ENCODE measurements around the gene NNT.
"Not testable (repeated sequence)": the region's sequence is repeated elsewhere in the genome, so short reads cannot be mapped to it uniquely, and the experiment has no call there.

The NNT gene

GRCh38 chr5:43704243-43704642 is 101.3 kb downstream of the NNT start:
- no peak for DNase-seq (ENCODE audit: low read depth in 2 of 2)

GRCh38 chr5:43706576-43706975 is 103.6 kb downstream of the NNT start:
- DNase-seq (ENCODE audit: low read depth in 2 of 2), result not testable (repeated sequence)

GRCh38 chr5:43711496-43711895 is 108.5 kb downstream of the NNT start:
- no peak for DNase-seq (ENCODE audit: low read depth in 2 of 2)

- DNase-seq (ENCODE audit: low read depth in 2 of 2), result no peak
Measured at GRCh38 chr5:43712081-43712480, 109.1 kb downstream of the NNT start.

GRCh38 chr5:43719783-43720182 is 116.8 kb downstream of the NNT start:
- DNase-seq (ENCODE audit: low read depth in 2 of 2), result not testable (repeated sequence)

- DNase-seq (ENCODE audit: low read depth in 2 of 2), result no peak
Measured at GRCh38 chr5:43728581-43728980, 125.6 kb downstream of the NNT start.

- DNase-seq (ENCODE audit: low read depth in 2 of 2), result no peak
Measured at GRCh38 chr5:43729846-43730478, 127.0 kb downstream of the NNT start.

- DNase-seq (ENCODE audit: low read depth in 2 of 2), result no peak
Measured at GRCh38 chr5:43730832-43731342, 127.9 kb downstream of the NNT start.

- no peak for DNase-seq (ENCODE audit: low read depth in 2 of 2)
Measured at GRCh38 chr5:43731573-43731972, 128.6 kb downstream of the NNT start.

- DNase-seq (ENCODE audit: low read depth in 2 of 2), result not testable (repeated sequence)
Measured at GRCh38 chr5:43745923-43746548, 143.1 kb downstream of the NNT start.

- DNase-seq (ENCODE audit: low read depth in 2 of 2), result no peak
Measured at GRCh38 chr5:43750809-43751208, 147.8 kb downstream of the NNT start.

GRCh38 chr5:43753069-43753468 is 150.1 kb downstream of the NNT start:
- DNase-seq (ENCODE audit: low read depth in 2 of 2), result no peak

Measured in stimulated activated CD4-positive, alpha-beta T cell treated with anti-CD3 and anti-CD28 coated beads, Interleukin-1b, Interleukin-23, amount 100 ng/mL, for 4 hours (primary cell).